ENCODE results near the gene CDA. TPM values are rescaled to one million over a fixed set of nuclear protein-coding genes. Genes with fewer than 3 reads are reported as not detected.

CDA gene
- total and polyA plus RNA-seq, 9 of the 15 experiments (the other 6 are each of a cell fraction or from before 2014, with no cell fraction given) = not detected

- no peak for TF ChIP-seq GTF2B (IDR thresholded peaks at IDR 0.05; ENCODE audit: extremely low read depth, insufficient read length)
- TF ChIP-seq ZBTB40 (IDR thresholded peaks at IDR 0.05) = no peak
- no peak for TF ChIP-seq ZBTB40 (CRISPR knock-in tag; IDR thresholded peaks at IDR 0.05)
- no peak for TF ChIP-seq ETS1 (conservative IDR thresholded peaks at IDR 0.05; ENCODE audit: control insufficient read depth, low read depth, low read length)
- TF ChIP-seq SIN3B (IDR thresholded peaks at IDR 0.05; ENCODE audit: low read depth) = no peak
- no peak for TF ChIP-seq ZNF551 (CRISPR knock-in tag; IDR thresholded peaks at IDR 0.05)
- TF ChIP-seq CHCHD3 (CRISPR knock-in tag; IDR thresholded peaks at IDR 0.05) = no peak
- TF ChIP-seq HSF4 (CRISPR knock-in tag; IDR thresholded peaks at IDR 0.05; ENCODE audit: borderline replicate concordance) = no peak
- no peak for TF ChIP-seq MITF (IDR thresholded peaks at IDR 0.05)
- TF ChIP-seq ZC3H8 (IDR thresholded peaks at IDR 0.05) = no peak
These were observed 14.0 kb upstream of the CDA start (continued) for GRCh38 chr1:20574686-20575540.
